Inferior parietal cortex (tissue), 1 donor: Measurements from ENCODE around the gene ZNF764.
"Not testable (repeated sequence)": the region's sequence is repeated elsewhere in the genome, so short reads cannot be mapped to it uniquely, and the experiment has no call there.

ENCODE experiments used
- DNase-seq: peaks from one replicate; pipeline ENCODE4 v3.0.0-alpha.2; 2016; ENCODE audit errors: extremely low spot score

The ZNF764 gene

GRCh38 chr16:30557957-30558788, at the start of gene ZNF764:
ZNF764 (minus strand) TSS chr16:30558374; CDS start chr16:30558182, 192 bp downstream.
- peak; percentile 98 for DNase-seq

GRCh38 chr16:30606004-30606403, 47.8 kb upstream of the ZNF764 start:
- DNase-seq: no peak

GRCh38 chr16:30605158-30605557, 47.0 kb upstream of the ZNF764 start:
- no peak for DNase-seq

- DNase-seq: no peak
Observed at GRCh38 chr16:30604316-30604947, 46.3 kb upstream of the ZNF764 start.

- no peak for DNase-seq
Observed at GRCh38 chr16:30603945-30604315, 45.8 kb upstream of the ZNF764 start.

GRCh38 chr16:30602616-30603277, 44.6 kb upstream of the ZNF764 start:
- no peak for DNase-seq

- DNase-seq: no peak
Observed at GRCh38 chr16:30601966-30602365, 43.8 kb upstream of the ZNF764 start.

GRCh38 chr16:30600929-30601328, 42.8 kb upstream of the ZNF764 start:
- DNase-seq: no peak

- no peak for DNase-seq
Observed at GRCh38 chr16:30600215-30600614, 42.0 kb upstream of the ZNF764 start.

GRCh38 chr16:30592871-30593270, 34.7 kb upstream of the ZNF764 start:
- no peak for DNase-seq

GRCh38 chr16:30590869-30591268, 32.7 kb upstream of the ZNF764 start:
- DNase-seq: not testable (repeated sequence)

GRCh38 chr16:30589582-30589981, 31.4 kb upstream of the ZNF764 start:
- DNase-seq: not testable (repeated sequence)

GRCh38 chr16:30588651-30589050, 30.5 kb upstream of the ZNF764 start:
- no peak for DNase-seq

- DNase-seq: peak; percentile 99
Observed at GRCh38 chr16:30585400-30586191, 27.4 kb upstream of the ZNF764 start, which contains the start of gene ZNF785. ZNF785 (minus strand) TSS chr16:30585697; CDS start chr16:30585611, 86 bp downstream.

GRCh38 chr16:30585022-30585399, 26.8 kb upstream of the ZNF764 start:
- peak; percentile 38 for DNase-seq

- no peak for DNase-seq
Observed at GRCh38 chr16:30582611-30583340, 24.6 kb upstream of the ZNF764 start.

- DNase-seq: no peak
Observed at GRCh38 chr16:30581457-30581856, 23.3 kb upstream of the ZNF764 start.

GRCh38 chr16:30574678-30575077, 16.5 kb upstream of the ZNF764 start:
- DNase-seq: no peak

GRCh38 chr16:30571445-30572322, 13.5 kb upstream of the ZNF764 start, which contains the start of gene ZNF688:
ZNF688 (minus strand) TSS chr16:30571714; CDS start chr16:30571629, 85 bp downstream.
- peak; percentile 96 for DNase-seq
